Epithelial cell of esophagus (primary cell): ENCODE results near the gene INO80B.

Source experiments
- DNase-seq: peaks from one replicate; pipeline ENCODE4 v3.0.0; 2010; ENCODE audit warnings: low read depth
- H3K4me3 ChIP-seq: 2 replicates; pipeline ENCODE4 v1.5.1; 2011; ENCODE audit warnings: mild to moderate bottlenecking, low read length, control low read depth
- TF ChIP-seq, protein P1 (sequence below): IDR thresholded peaks from 2 replicates; pipeline ENCODE4 v1.5.1; 2011; ENCODE audit warnings: low read depth, mild to moderate bottlenecking, low read length, control low read depth, inconsistent platforms; ENCODE audit not compliant: insufficient read depth; ENCODE audit errors: missing control alignments

INO80B gene

DNA sequence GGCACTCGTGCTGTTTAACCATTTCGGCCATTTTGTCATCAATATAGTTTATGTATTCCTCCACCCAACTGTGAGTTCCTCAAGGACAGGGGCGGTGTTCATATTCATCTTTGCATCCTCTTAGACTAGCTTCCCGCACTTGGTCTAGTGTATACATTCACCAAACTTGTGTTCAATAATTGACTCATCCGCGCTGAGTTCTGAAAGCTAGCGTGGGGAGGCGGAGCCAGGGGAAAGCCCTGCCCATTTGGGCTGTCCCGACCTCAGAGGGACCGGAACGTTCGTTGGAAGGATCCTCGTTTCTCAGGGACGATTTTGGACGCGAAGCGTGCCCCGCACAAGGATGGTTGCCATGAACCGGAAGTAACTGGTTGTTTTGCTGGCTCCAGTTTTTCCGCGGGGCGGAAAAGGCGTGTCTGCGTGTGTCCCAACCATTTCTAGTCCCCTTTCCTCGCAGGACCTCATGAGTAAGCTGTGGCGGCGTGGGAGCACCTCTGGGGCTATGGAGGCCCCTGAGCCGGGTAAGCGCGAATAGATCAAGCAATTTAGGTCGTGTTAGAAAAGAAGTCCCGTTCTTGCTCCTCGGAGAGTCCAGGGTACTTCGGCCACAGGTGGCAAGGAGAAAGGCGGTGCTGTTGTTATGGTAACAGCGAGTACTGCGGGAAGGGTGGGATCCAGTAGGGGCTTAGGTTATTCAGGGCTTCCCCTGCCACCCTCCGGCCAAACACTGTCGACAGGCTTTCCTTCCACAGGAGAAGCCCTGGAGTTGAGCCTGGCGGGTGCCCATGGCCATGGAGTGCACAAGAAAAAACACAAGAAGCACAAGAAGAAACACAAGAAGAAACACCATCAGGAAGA lies at the start of gene INO80B:
TSS of gene INO80B (plus strand) at position 434 of the 858 bp plus-strand sequence. CDS start at position 464, 30 bp downstream.
- peak; percentile 99 for DNase-seq
- H3K4me3 ChIP-seq: peak within 1 kb of the TSS; percentile 95
- TF ChIP-seq, protein P1, sequence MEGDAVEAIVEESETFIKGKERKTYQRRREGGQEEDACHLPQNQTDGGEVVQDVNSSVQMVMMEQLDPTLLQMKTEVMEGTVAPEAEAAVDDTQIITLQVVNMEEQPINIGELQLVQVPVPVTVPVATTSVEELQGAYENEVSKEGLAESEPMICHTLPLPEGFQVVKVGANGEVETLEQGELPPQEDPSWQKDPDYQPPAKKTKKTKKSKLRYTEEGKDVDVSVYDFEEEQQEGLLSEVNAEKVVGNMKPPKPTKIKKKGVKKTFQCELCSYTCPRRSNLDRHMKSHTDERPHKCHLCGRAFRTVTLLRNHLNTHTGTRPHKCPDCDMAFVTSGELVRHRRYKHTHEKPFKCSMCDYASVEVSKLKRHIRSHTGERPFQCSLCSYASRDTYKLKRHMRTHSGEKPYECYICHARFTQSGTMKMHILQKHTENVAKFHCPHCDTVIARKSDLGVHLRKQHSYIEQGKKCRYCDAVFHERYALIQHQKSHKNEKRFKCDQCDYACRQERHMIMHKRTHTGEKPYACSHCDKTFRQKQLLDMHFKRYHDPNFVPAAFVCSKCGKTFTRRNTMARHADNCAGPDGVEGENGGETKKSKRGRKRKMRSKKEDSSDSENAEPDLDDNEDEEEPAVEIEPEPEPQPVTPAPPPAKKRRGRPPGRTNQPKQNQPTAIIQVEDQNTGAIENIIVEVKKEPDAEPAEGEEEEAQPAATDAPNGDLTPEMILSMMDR: no peak

DNA sequence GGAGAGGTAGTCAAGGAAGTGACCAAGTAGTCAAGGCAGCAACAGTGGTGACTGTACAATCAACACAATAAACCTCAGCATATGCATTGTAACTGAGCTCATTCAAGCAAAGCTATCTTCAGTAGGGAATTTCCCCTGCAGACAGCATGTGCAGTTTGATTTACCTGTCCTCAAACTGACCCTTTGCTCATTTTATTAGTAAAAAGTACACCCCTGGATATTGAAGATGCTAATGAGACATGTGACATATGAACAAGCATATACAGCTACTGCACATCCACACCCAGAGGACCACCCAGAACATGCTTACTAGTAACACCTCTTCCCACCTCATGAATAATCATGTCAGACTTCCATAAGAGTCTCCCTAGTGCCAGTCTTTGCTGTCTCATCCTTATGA lies 48.9 kb upstream of the INO80B start:
- H3K4me3 ChIP-seq: no peak overlapping the region
- DNase-seq: peak; percentile 75
- TF ChIP-seq, protein P1: no peak

DNA sequence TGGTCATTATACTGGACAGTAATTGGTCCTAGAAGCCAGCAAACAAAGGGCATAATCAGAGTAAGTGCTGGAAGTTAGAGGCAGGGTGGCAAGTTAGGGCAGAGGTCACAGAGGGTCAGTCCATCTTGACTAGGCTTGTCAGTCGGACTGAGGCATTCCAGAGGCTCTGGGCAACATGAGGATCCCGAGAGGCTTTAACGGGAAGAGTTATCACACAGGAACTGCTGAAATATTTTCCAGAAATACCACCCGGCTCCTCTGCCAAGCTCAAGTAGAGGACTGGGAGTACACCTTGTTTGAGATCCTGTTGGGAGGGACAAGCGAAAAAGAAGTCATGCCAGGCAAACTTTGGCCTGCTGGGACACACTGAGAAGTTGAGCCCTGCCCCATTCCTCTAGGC lies 47.2 kb upstream of the INO80B start:
- TF ChIP-seq, protein P1: no peak
- H3K4me3 ChIP-seq: no peak overlapping the region
- no peak for DNase-seq

DNA sequence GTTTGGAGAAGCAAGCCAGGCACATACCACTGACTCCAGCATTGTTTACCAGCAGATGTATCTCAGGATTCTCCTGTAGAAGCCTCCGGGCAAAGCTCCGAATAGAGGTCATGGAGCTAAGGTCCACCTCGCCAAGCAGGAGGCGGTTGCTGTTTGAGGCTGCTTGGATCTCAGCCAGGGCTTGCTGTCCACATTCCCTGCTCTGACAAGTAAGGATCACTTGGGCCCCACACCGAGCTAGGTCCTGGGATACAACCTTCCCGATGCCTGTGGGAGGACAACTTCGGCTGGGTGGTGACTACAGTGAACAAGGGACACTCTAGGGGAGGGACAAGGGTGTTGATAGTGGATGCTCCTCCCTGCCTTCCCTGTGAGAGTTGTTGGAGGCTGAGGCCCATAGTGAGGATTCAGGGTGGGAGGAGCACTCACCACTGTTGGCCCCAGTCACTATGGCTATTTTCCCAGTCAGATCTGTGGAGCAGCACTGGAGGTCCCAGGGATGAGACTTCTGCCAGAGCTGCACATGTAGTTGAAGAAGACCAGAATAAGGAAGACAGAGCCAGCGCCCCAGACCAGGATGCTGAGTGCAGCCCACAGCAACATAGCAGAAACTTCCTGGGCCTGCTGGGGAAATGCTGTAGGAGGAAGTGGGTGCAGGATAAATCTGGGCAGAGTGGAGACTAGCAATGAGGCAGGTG lies 41.7 kb upstream of the INO80B start:
- TF ChIP-seq, protein P1: no peak
- no peak for DNase-seq
- no peak overlapping the region for H3K4me3 ChIP-seq

DNA sequence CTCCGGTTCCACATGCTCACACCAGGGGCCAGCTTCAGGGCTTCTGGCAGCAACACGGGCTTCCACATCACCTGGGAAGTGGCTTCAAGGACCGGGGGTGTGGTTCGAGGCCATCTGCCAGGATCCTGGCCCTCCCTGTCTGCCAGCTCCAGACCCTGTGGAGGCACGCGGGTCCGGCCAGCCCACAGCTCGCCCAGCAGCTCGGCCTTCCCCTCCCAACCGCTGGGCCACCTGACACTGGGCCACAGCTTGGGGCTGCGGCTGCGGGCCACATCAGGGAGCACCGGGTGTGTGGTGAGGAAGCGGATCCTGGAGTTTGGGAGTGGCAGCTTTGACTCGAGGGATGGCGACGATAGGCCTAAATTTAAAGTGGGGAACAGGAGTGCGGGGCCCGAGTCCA lies 40.4 kb upstream of the INO80B start:
- H3K4me3 ChIP-seq: peak overlapping the region; percentile 22
- no peak for DNase-seq

DNA sequence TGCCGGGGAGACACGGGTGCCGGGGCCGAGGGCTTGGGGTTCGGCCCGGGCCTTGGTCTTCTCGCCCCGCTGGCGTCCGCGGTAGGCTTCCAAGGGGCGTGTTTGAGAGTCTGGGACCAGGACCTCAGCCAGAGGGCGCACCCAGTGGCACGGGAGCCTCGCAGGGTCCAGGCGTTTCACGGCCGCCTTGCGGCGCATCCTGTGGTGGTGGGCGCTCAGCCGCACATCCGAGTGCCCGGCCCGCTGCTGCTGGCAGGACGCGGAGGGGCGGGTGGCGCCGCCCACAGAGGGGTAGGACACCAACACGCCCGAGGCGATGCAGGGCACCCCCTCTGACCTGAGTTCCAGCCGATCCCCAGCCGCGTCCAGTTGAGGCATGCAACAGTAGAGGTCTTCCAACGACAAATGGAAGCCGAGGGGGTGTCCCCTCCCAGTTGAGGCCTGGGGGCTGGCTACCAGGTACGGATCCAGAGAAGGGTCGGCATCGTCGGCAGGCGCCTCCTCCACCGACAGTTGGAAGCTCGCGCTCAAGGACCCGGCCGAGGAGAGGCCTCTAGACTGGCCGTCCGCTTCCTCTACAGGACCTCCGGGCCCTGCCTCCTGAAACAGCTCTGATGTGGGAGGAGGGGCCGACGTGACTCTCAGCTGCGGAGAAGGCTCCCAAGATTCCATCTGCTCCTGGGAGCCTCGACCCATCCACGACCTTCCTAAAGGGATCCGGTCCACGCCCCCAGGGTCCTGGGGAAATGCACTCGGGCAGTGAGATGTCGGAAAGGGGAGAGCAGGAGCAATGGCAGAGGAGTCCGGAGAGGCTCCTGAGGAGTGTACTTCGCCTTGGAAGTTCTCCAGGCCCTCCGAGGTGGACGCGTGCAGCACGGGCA lies 39.8 kb upstream of the INO80B start:
- TF ChIP-seq, protein P1: no peak
- no peak for DNase-seq
- peak overlapping the region; percentile 22 for H3K4me3 ChIP-seq

More for the DNA sequence above, 40.4 kb upstream of the INO80B start:
- TF ChIP-seq, protein P1: no peak
